PC-9 (cell line): ENCODE data around the gene BICDL2.

Experiments used
- EZH2 ChIP-seq: fragments of 200-600 bp; sonication (generic); IDR thresholded peaks from 2 replicates; pipeline ENCODE4 v1.8.0; 2017; ENCODE audit warnings: antibody characterized with exemption, low read depth
- TF ChIP-seq, protein P1 (sequence below): fragments of 200-600 bp; sonication (generic); conservative IDR thresholded peaks from 2 replicates; pipeline ENCODE4 v1.6.1; 2017; ENCODE audit warnings: mixed run types, antibody characterized with exemption, mild to moderate bottlenecking, moderate library complexity

DNA sequence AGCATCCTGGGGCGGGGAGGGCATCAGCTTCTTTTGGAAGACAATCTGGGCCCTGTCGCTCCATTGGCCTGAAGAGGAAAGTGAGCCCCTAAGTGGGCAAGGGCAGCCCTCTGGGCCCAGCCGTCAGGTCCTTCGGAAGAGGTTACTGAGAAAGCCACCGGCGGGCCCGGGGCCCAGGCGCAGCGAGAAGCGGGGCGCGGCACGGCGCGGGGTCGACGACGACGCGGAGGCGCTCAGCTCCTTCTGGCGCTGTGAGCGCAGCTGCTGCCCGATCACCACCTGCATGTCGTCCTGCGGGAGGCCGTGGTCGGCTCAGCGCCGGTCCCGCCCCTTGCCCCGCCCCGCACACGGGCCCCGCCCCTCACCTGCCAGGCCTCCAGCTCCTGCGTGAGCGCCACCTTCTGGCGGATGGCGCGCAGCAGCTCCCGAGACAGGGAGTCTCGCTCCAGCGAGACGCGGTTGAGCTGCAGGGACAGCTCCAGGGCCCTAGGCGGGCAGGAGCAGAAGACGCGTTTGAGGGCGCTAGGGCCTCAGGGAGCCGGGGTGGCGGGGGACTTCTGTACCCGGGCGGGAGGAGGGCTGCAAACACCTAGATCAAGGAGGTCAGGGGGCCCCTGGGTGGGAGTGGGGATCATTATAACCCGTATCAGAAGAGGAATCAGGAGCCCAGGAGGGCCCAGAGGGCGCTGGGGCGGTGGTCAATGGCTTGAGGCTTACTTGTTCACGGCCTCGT is 8.6 kb downstream of the BICDL2 start:
- TF ChIP-seq, protein P1, sequence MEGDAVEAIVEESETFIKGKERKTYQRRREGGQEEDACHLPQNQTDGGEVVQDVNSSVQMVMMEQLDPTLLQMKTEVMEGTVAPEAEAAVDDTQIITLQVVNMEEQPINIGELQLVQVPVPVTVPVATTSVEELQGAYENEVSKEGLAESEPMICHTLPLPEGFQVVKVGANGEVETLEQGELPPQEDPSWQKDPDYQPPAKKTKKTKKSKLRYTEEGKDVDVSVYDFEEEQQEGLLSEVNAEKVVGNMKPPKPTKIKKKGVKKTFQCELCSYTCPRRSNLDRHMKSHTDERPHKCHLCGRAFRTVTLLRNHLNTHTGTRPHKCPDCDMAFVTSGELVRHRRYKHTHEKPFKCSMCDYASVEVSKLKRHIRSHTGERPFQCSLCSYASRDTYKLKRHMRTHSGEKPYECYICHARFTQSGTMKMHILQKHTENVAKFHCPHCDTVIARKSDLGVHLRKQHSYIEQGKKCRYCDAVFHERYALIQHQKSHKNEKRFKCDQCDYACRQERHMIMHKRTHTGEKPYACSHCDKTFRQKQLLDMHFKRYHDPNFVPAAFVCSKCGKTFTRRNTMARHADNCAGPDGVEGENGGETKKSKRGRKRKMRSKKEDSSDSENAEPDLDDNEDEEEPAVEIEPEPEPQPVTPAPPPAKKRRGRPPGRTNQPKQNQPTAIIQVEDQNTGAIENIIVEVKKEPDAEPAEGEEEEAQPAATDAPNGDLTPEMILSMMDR: peak; percentile 83
- TF ChIP-seq EZH2: no peak
